Liver (tissue), 9 donors: ENCODE measurements around the gene IRF4. TPM values are rescaled to one million over a fixed set of nuclear protein-coding genes. Genes with fewer than 3 reads are reported as not detected.

Source experiments
- DNase-seq: peaks from one replicate; pipeline ENCODE4 v3.0.0-alpha.2; 2017; ENCODE audit warnings: low spot score
- H3K27ac ChIP-seq, 2 donors: one replicate each; pipeline ENCODE4 v1.7.0; 2013; ENCODE audit warnings: inconsistent platforms in 2 of 2, low read length in 2 of 2, control low read depth in 1 of 2, low read depth in 1 of 2, mild to moderate bottlenecking in 1 of 2
- H3K27me3 ChIP-seq, 4 donors: one replicate each; pipeline versions ENCODE4 v1.6.1 to v1.7.0; 2013; ENCODE audit warnings: low read length in 3 of 4, inconsistent platforms in 1 of 4, mild to moderate bottlenecking in 1 of 4, moderate library complexity in 1 of 4; ENCODE audit not compliant: control insufficient read depth in 4 of 4, insufficient read depth in 4 of 4
- H3K36me3 ChIP-seq, 4 donors: one replicate each; pipeline versions ENCODE4 v1.6.1 to v1.7.0; 2013; ENCODE audit warnings: low read length in 3 of 4, mild to moderate bottlenecking in 3 of 4, low read depth in 1 of 4, moderate library complexity in 1 of 4; ENCODE audit not compliant: control insufficient read depth in 4 of 4, insufficient read depth in 3 of 4
- H3K4me1 ChIP-seq, 4 donors: one replicate each; pipeline versions ENCODE4 v1.6.1 to v1.7.0; 2013; ENCODE audit warnings: low read length in 3 of 4, mild to moderate bottlenecking in 3 of 4, moderate library complexity in 1 of 4; ENCODE audit not compliant: control insufficient read depth in 4 of 4, insufficient read depth in 4 of 4
- H3K4me3 ChIP-seq, 3 donors: one replicate each; pipeline versions ENCODE4 v1.6.1 to v1.7.0; 2013; ENCODE audit warnings: low read length in 3 of 3, control low read depth in 1 of 3, low read depth in 1 of 3, mild to moderate bottlenecking in 1 of 3
- H3K9ac ChIP-seq, 2 donors: one replicate each; pipeline ENCODE4 v1.7.0; 2013; ENCODE audit warnings: low read length in 2 of 2, mild to moderate bottlenecking in 2 of 2, moderate library complexity in 2 of 2, control low read depth in 1 of 2, low read depth in 1 of 2
- H3K9me3 ChIP-seq, 4 donors: one replicate each; pipeline versions ENCODE4 v1.6.1 to v1.7.0; 2013; ENCODE audit warnings: low read length in 3 of 4; ENCODE audit not compliant: control insufficient read depth in 4 of 4
- EGR1 ChIP-seq, 2 donors: IDR thresholded peaks; 2 replicates each; pipeline ENCODE4 v1.6.1; 2016 to 2018; ENCODE audit warnings: antibody characterized with exemption in 2 of 2, low read depth in 2 of 2
- FOXA2 ChIP-seq: IDR thresholded peaks from 2 replicates; pipeline ENCODE4 v1.6.1; 2016; ENCODE audit warnings: antibody characterized with exemption
- GABPA ChIP-seq, 2 donors: IDR thresholded peaks in 1 of 2; conservative IDR thresholded peaks in 1 of 2; 2 replicates each; pipeline ENCODE4 v1.6.1; 2016; ENCODE audit warnings: antibody characterized with exemption in 2 of 2, mild to moderate bottlenecking in 1 of 2, moderate library complexity in 1 of 2
- HNF4G ChIP-seq: IDR thresholded peaks from 2 replicates; pipeline ENCODE4 v1.6.1; 2016; ENCODE audit warnings: antibody characterized with exemption
- JUND ChIP-seq, 2 donors: IDR thresholded peaks; 2 replicates each; pipeline ENCODE4 v1.6.1; 2016; ENCODE audit warnings: antibody characterized with exemption in 2 of 2
- MAX ChIP-seq: IDR thresholded peaks from 2 replicates; pipeline ENCODE4 v1.6.1; 2016; ENCODE audit warnings: antibody characterized with exemption
- RAD21 ChIP-seq, 2 donors: IDR thresholded peaks; 2 replicates each; pipeline ENCODE4 v1.6.1; 2016; ENCODE audit warnings: antibody characterized with exemption in 2 of 2, mild to moderate bottlenecking in 2 of 2
- REST ChIP-seq: IDR thresholded peaks from 2 replicates; pipeline ENCODE4 v1.6.1; 2016; ENCODE audit warnings: antibody characterized with exemption, mild to moderate bottlenecking
- RXRA ChIP-seq, 2 donors: IDR thresholded peaks; 2 replicates each; pipeline ENCODE4 v1.6.1; 2017 to 2018; ENCODE audit warnings: antibody characterized with exemption in 2 of 2, mild to moderate bottlenecking in 1 of 2
- TAF1 ChIP-seq: conservative IDR thresholded peaks from 2 replicates; pipeline ENCODE4 v1.6.1; 2016; ENCODE audit warnings: antibody characterized with exemption, mild to moderate bottlenecking
- YY1 ChIP-seq: IDR thresholded peaks from 2 replicates; pipeline ENCODE4 v1.6.1; 2016; ENCODE audit warnings: antibody characterized with exemption, mild to moderate bottlenecking
- ZBTB33 ChIP-seq: IDR thresholded peaks from 2 replicates; pipeline ENCODE4 v1.6.1; 2016; ENCODE audit warnings: antibody characterized with exemption
- WGBS: extraction: QIAGEN DNeasy Blood & Tissue Kit; methylation state at CpG from one replicate; pipeline ENCODE4 v1.1.7; 2013; 5-methylcytosine and 5-hydroxymethylcytosine counted together
- polyA plus RNA-seq, 2 donors: library from polyadenylated mRNA; stranded (reverse) in 1 of 2; unstranded in 1 of 2; fragments of 200-250 nt in 1 of 2; fragments of >200 nt in 1 of 2; fragmentation: Nextera tagmentation in 1 of 2; extraction: Ambion mirVana in 1 of 2; gene quantifications; one replicate each; pipeline versions ENCODE4 v1.2.1 to v1.2.3, GENCODE V29; 2013 to 2015
- total RNA-seq, 2 donors: library from RNA; depleted of rRNA; stranded (reverse); fragments of >200 nt; gene quantifications; one replicate each; pipeline ENCODE4 v1.2.3, GENCODE V29; 2014
- donor health status: healthy.
- donor health status: healthy.
- donor health status: healthy.
- donor health status: healthy.
- donor health status: healthy.

Gene IRF4
- total and polyA plus RNA-seq, 4 donors, result 0.68 to 1.6 (median 1.1) TPM

GRCh38 chr6:367891-368630 is 23.5 kb upstream of the IRF4 start:
- no peaks in the 10 kb centered on the region for H3K36me3 ChIP-seq
- H3K9ac ChIP-seq, result no peak overlapping the region
- no peak for TF ChIP-seq EGR1 (IDR thresholded peaks at IDR 0.05; ENCODE audit: low read depth in 2 of 2)
- no peak for TF ChIP-seq YY1
- no peak for TF ChIP-seq HNF4G
- no peak for TF ChIP-seq RXRA (IDR thresholded peaks at IDR 0.05)
- TF ChIP-seq GABPA (IDR thresholded peaks at IDR 0.05 in 1 of 2, conservative IDR thresholded peaks at IDR 0.05 in 1 of 2), result no peak
- TF ChIP-seq TAF1, result no peak
- TF ChIP-seq ZBTB33, result no peak
- TF ChIP-seq MAX, result no peak
- no peak for TF ChIP-seq JUND (IDR thresholded peaks at IDR 0.05)
- no peak for TF ChIP-seq FOXA2
- TF ChIP-seq RAD21 (IDR thresholded peaks at IDR 0.05), result no peak
- no peaks in the 10 kb centered on the region for H3K4me1 ChIP-seq
- 76% methylated on average over 17 of the region's 17 CpGs for WGBS
- no peak for DNase-seq
- H3K27ac ChIP-seq, result no peak overlapping the region
- H3K4me3 ChIP-seq, result no peak overlapping the region
- peaks cover 0 to 6% (median 3%) of the 10 kb centered on the region in 4 donors for H3K27me3 ChIP-seq
- peaks cover 0 to 9% (median 3%) of the 10 kb centered on the region in 4 donors for H3K9me3 ChIP-seq

GRCh38 chr6:369559-370431 is 21.8 kb upstream of the IRF4 start:
- H3K9me3 ChIP-seq, result peaks cover 0 to 4% (median 0%) of the 10 kb centered on the region in 4 donors
- no peaks in the 10 kb centered on the region for H3K4me1 ChIP-seq
- H3K27ac ChIP-seq, result no peak overlapping the region
- no peak for DNase-seq
- TF ChIP-seq MAX, result no peak
- H3K36me3 ChIP-seq, result no peaks in the 10 kb centered on the region
- 83% methylated on average over 13 of the region's 13 CpGs for WGBS
- no peak overlapping the region for H3K4me3 ChIP-seq
- H3K9ac ChIP-seq, result no peak overlapping the region
- peaks cover 0 to 6% (median 3%) of the 10 kb centered on the region in 4 donors for H3K27me3 ChIP-seq

- DNase-seq, result no peak
Measured at GRCh38 chr6:370555-370954, 21.0 kb upstream of the IRF4 start.

More at GRCh38 chr6:370555-370954, 21.0 kb upstream of the IRF4 start:
- Histone ChIP-seq H3K27ac (no peak overlapping the region), H3K9ac (no peak overlapping the region), H3K27me3 (peaks cover 0 to 6% (median 3%) of the 10 kb centered on the region in 4 donors), H3K36me3 (no peaks in the 10 kb centered on the region), H3K4me1 (no peaks in the 10 kb centered on the region), H3K4me3 (no peak overlapping the region), H3K9me3 (peaks cover 0 to 4% (median 0%) of the 10 kb centered on the region in 4 donors)
- no peak for TF ChIP-seq RXRA (IDR thresholded peaks at IDR 0.05)
- TF ChIP-seq GABPA (IDR thresholded peaks at IDR 0.05 in 1 of 2, conservative IDR thresholded peaks at IDR 0.05 in 1 of 2), result no peak
- TF ChIP-seq HNF4G, result no peak
- TF ChIP-seq REST, result no peak
- TF ChIP-seq TAF1, result no peak
- TF ChIP-seq JUND (IDR thresholded peaks at IDR 0.05), result no peak
- TF ChIP-seq YY1, result no peak
- TF ChIP-seq FOXA2, result no peak
- no peak for TF ChIP-seq ZBTB33
- WGBS, result 74% methylated on average over 6 of the region's 6 CpGs
